PC-3 (cell line): ENCODE data around the gene SPATS2.

Source experiments
- CTCF ChIP-seq: fragments of 300-600 bp; sonication (generic); conservative IDR thresholded peaks from 2 replicates; pipeline ENCODE4 v1.5.1; 2017; ENCODE audit warnings: antibody characterized with exemption, low read depth, mild to moderate bottlenecking, low read length
- EZH2 ChIP-seq: fragments of 300-600 bp; sonication (generic); IDR thresholded peaks from one replicate; pipeline ENCODE4 v1.6.1; 2017; ENCODE audit warnings: antibody characterized with exemption, mild to moderate bottlenecking, low read length; ENCODE audit not compliant: unreplicated experiment
- EZH2phosphoT487 ChIP-seq: fragments of 300-600 bp; sonication (generic); IDR thresholded peaks from 2 replicates; pipeline ENCODE4 v1.6.1; 2018; ENCODE audit warnings: mild to moderate bottlenecking, antibody characterized with exemption, low read length, borderline replicate concordance

- TF ChIP-seq EZH2phosphoT487 (no peak), CTCF (no peak), EZH2 (no peak)
Observed at GRCh38 chr12:49539406-49540228, 172.4 kb downstream of the SPATS2 start.
